Liver (tissue), 3 donors: Measurements from ENCODE around the gene NRG3.

Source experiments
- CTCF ChIP-seq: fragments of 150-350 bp; IDR thresholded peaks from 2 replicates; pipeline ENCODE4 v1.5.1; 2017; ENCODE audit warnings: improper control_type of control experiment, low read depth, low read length; ENCODE audit not compliant: missing input control
- HNF4A ChIP-seq, 2 donors: conservative IDR thresholded peaks; 2 replicates each; pipeline ENCODE4 v1.6.1; 2016; ENCODE audit warnings: antibody characterized with exemption in 2 of 2, mild to moderate bottlenecking in 2 of 2
- JUND ChIP-seq, 2 donors: IDR thresholded peaks; 2 replicates each; pipeline ENCODE4 v1.6.1; 2016; ENCODE audit warnings: antibody characterized with exemption in 2 of 2
- MAX ChIP-seq: IDR thresholded peaks from 2 replicates; pipeline ENCODE4 v1.6.1; 2016; ENCODE audit warnings: antibody characterized with exemption
- RAD21 ChIP-seq, 2 donors: IDR thresholded peaks; 2 replicates each; pipeline ENCODE4 v1.6.1; 2016; ENCODE audit warnings: antibody characterized with exemption in 2 of 2, mild to moderate bottlenecking in 2 of 2
- TAF1 ChIP-seq: conservative IDR thresholded peaks from 2 replicates; pipeline ENCODE4 v1.6.1; 2016; ENCODE audit warnings: antibody characterized with exemption, mild to moderate bottlenecking
- YY1 ChIP-seq: IDR thresholded peaks from 2 replicates; pipeline ENCODE4 v1.6.1; 2016; ENCODE audit warnings: antibody characterized with exemption, mild to moderate bottlenecking
- donor health status: healthy.
- donor health status: healthy.

GRCh38 chr10:82399850-82400249 lies 524.9 kb downstream of the NRG3 start:
- no peak for TF ChIP-seq CTCF
- no peak for TF ChIP-seq MAX
- no peak for TF ChIP-seq YY1
- no peak for TF ChIP-seq JUND (IDR thresholded peaks at IDR 0.05)
- no peak for TF ChIP-seq RAD21 (IDR thresholded peaks at IDR 0.05)
- no peak for TF ChIP-seq HNF4A (conservative IDR thresholded peaks at IDR 0.05)
- no peak for TF ChIP-seq TAF1
